ENCODE data around the gene MRC2.

Gene MRC2

GRCh38 chr17:62727916-62728672, 100.6 kb downstream of the MRC2 start:
- DNase-seq: no peak

- no peak for DNase-seq
Measured at GRCh38 chr17:62732125-62732524, 104.7 kb downstream of the MRC2 start.

- no peak for DNase-seq
Measured at GRCh38 chr17:62735044-62735651, 107.7 kb downstream of the MRC2 start.

DNA sequence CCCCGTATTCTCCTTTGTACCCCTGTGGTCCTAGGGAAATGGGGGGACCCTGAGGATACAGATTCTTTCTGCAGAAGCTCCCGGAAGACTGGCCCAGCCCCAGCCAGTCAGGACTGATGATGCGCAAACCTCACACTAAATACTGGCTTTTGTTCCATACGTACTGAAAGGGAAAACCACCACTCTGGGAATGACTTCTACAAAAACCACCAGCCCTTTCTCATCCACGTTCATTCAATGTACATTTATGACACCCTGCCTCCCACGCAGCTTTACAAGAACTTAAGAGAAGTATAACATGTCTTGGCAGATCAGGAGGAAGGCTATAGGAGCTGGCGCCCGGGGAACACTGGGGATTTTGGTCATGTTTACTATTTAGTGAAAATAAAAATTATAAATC, 110.0 kb downstream of the MRC2 start:
- DNase-seq: no peak

- no peak for DNase-seq
Measured at GRCh38 chr17:62738281-62738680, 110.8 kb downstream of the MRC2 start.

GRCh38 chr17:62739645-62740388, 112.3 kb downstream of the MRC2 start:
- DNase-seq: no peak

DNA sequence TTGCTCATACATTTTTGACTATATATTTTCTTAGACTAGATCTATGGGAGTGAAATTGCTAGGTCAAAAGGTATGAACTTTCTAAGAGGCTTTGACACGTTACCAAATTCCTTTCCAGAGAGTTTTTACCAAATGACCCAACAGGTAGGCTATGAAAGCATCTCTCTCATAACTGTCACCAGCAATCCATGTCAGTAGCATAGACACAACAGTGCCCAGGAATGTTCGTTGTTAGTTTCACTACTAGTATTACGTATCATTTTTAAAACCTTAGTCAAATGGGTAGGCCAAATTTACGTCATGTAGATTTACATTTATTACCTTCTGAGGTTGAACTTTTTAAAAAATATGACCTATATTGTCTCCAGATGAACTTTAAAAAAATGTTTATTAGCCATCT, 113.8 kb downstream of the MRC2 start:
- DNase-seq: no peak
